Subcutaneous abdominal adipose tissue (tissue), 5 donors: Measurements from ENCODE around the gene NDUFA7.
"Not testable (repeated sequence)": the region's sequence is repeated elsewhere in the genome, so short reads cannot be mapped to it uniquely, and the experiment has no call there.

Source experiments
- H3K27ac ChIP-seq: one replicate; pipeline ENCODE4 v1.7.0; 2013; ENCODE audit warnings: low read depth, mild to moderate bottlenecking, inconsistent platforms, low read length, moderate library complexity
- H3K27me3 ChIP-seq, 5 donors: one replicate each; pipeline ENCODE4 v1.7.0; 2013; ENCODE audit warnings: low read length in 5 of 5, inconsistent platforms in 1 of 5; ENCODE audit not compliant: control insufficient read depth in 5 of 5, insufficient read depth in 4 of 5
- H3K36me3 ChIP-seq, 5 donors: one replicate each; pipeline ENCODE4 v1.7.0; 2013; ENCODE audit warnings: low read length in 5 of 5; ENCODE audit not compliant: control insufficient read depth in 5 of 5, insufficient read depth in 5 of 5
- H3K4me1 ChIP-seq, 5 donors: one replicate each; pipeline ENCODE4 v1.7.0; 2013; ENCODE audit warnings: low read length in 5 of 5, mild to moderate bottlenecking in 3 of 5, moderate library complexity in 1 of 5; ENCODE audit not compliant: control insufficient read depth in 5 of 5, insufficient read depth in 5 of 5
- H3K4me3 ChIP-seq, 5 donors: one replicate each; pipeline ENCODE4 v1.7.0; 2013; ENCODE audit warnings: low read length in 5 of 5, low read depth in 1 of 5
- H3K9ac ChIP-seq, 5 donors: one replicate each; pipeline ENCODE4 v1.7.0; 2013; ENCODE audit warnings: low read length in 5 of 5, mild to moderate bottlenecking in 4 of 5, moderate library complexity in 3 of 5
- H3K9me3 ChIP-seq, 5 donors: one replicate each; pipeline ENCODE4 v1.7.0; 2013; ENCODE audit warnings: low read length in 5 of 5; ENCODE audit not compliant: control insufficient read depth in 5 of 5
- donor health status: healthy.
- donor health status: healthy.
- donor health status: healthy.
- donor health status: healthy.
- donor health status: healthy.

NDUFA7 gene

GRCh38 chr19:8358948-8359347, 37.8 kb upstream of the NDUFA7 start:
- Histone ChIP-seq H3K36me3 (no peaks in the 10 kb centered on the region), H3K9ac (no peak overlapping the region), H3K4me3 (no peak overlapping the region), H3K9me3 (peaks cover 0 to 5% (median 0%) of the 10 kb centered on the region in 5 donors), H3K27ac (no peak overlapping the region), H3K4me1 (peaks cover 13 to 38% (median 29%) of the 10 kb centered on the region in 5 donors), H3K27me3 (no peaks in the 10 kb centered on the region)

GRCh38 chr19:8357007-8357521, 35.9 kb upstream of the NDUFA7 start:
- H3K27me3 ChIP-seq: no peaks in the 10 kb centered on the region
- H3K36me3 ChIP-seq: no peaks in the 10 kb centered on the region
- peaks cover 0 to 5% (median 0%) of the 10 kb centered on the region in 5 donors for H3K9me3 ChIP-seq
- H3K4me3 ChIP-seq: no peak overlapping the region
- no peak overlapping the region for H3K27ac ChIP-seq
- peaks cover 7 to 38% (median 27%) of the 10 kb centered on the region in 5 donors for H3K4me1 ChIP-seq
- no peak overlapping the region for H3K9ac ChIP-seq

GRCh38 chr19:8355631-8356402, 34.6 kb upstream of the NDUFA7 start:
- Histone ChIP-seq H3K36me3 (no peaks in the 10 kb centered on the region), H3K27ac (peak overlapping the region; percentile 51), H3K9me3 (peaks cover 0 to 5% (median 0%) of the 10 kb centered on the region in 5 donors)

GRCh38 chr19:8352845-8353244, 31.7 kb upstream of the NDUFA7 start:
- H3K27ac ChIP-seq: peak overlapping the region; percentile 29
- H3K9me3 ChIP-seq, H3K9ac ChIP-seq, H3K4me3 ChIP-seq, H3K36me3 ChIP-seq, H3K27me3 ChIP-seq: not testable (repeated sequence)
- H3K4me1 ChIP-seq: peaks cover 2 to 44% (median 28%) of the 10 kb centered on the region in 5 donors

More at GRCh38 chr19:8355631-8356402, 34.6 kb upstream of the NDUFA7 start:
- H3K9ac ChIP-seq: no peak overlapping the region
- H3K4me1 ChIP-seq: peaks cover 2 to 33% (median 21%) of the 10 kb centered on the region in 5 donors
- no peaks in the 10 kb centered on the region for H3K27me3 ChIP-seq
- H3K4me3 ChIP-seq: no peak overlapping the region

GRCh38 chr19:8352134-8352827, 31.1 kb upstream of the NDUFA7 start:
- H3K9ac ChIP-seq: peak overlapping the region in 1 of 5 donors; percentile 18
- peaks cover 0 to 5% (median 0%) of the 10 kb centered on the region in 5 donors for H3K9me3 ChIP-seq
- H3K27ac ChIP-seq: peak overlapping the region; percentile 29
- H3K27me3 ChIP-seq: no peaks in the 10 kb centered on the region
- no peaks in the 10 kb centered on the region for H3K36me3 ChIP-seq
- H3K4me1 ChIP-seq: peaks cover 2 to 48% (median 32%) of the 10 kb centered on the region in 5 donors
- no peak overlapping the region for H3K4me3 ChIP-seq

- not testable (repeated sequence) for H3K9ac ChIP-seq, H3K4me3 ChIP-seq, H3K36me3 ChIP-seq, H3K27me3 ChIP-seq, H3K27ac ChIP-seq, H3K9me3 ChIP-seq
- peaks cover 0 to 36% (median 26%) of the 10 kb centered on the region in 5 donors for H3K4me1 ChIP-seq
Observed at GRCh38 chr19:8349629-8350372, 28.6 kb upstream of the NDUFA7 start.

- Histone ChIP-seq H3K4me3 (peak overlapping the region; percentile 22 to 77 (median 32)), H3K4me1 (peaks cover 2 to 43% (median 34%) of the 10 kb centered on the region in 5 donors), H3K9me3 (no peaks in the 10 kb centered on the region), H3K27ac (no peak overlapping the region), H3K9ac (no peak overlapping the region), H3K27me3 (no peaks in the 10 kb centered on the region), H3K36me3 (no peaks in the 10 kb centered on the region)
Observed at GRCh38 chr19:8343483-8343844, 22.3 kb upstream of the NDUFA7 start.

- Histone ChIP-seq H3K4me3 (peak within 1 kb of the TSS; percentile 29 to 77 (median 72)), H3K36me3 (no peaks in the 10 kb centered on the region), H3K9me3 (no peaks in the 10 kb centered on the region), H3K4me1 (peaks cover 2 to 48% (median 32%) of the 10 kb centered on the region in 5 donors), H3K9ac (peak within 1 kb of the TSS in 4 of 5 donors; percentile 38 to 92 (median 80)), H3K27me3 (no peaks in the 10 kb centered on the region), H3K27ac (peak within 1 kb of the TSS; percentile 89)
Observed at GRCh38 chr19:8342684-8343482, 21.7 kb upstream of the NDUFA7 start, which contains the start of gene KANK3. Gene KANK3 (minus strand): TSS chr19:8343262. CDS start chr19:8337828, 5,434 bp downstream.

- H3K36me3 ChIP-seq: no peaks in the 10 kb centered on the region
- no peaks in the 10 kb centered on the region for H3K9me3 ChIP-seq
- peaks cover 2 to 48% (median 26%) of the 10 kb centered on the region in 5 donors for H3K4me1 ChIP-seq
- peak overlapping the region in 3 of 5 donors; percentile 61 to 92 (median 66) for H3K9ac ChIP-seq
- H3K4me3 ChIP-seq: peak overlapping the region in 4 of 5 donors; percentile 24 to 77 (median 72)
- peak overlapping the region; percentile 89 for H3K27ac ChIP-seq
- no peaks in the 10 kb centered on the region for H3K27me3 ChIP-seq
Observed at GRCh38 chr19:8342316-8342683, 21.1 kb upstream of the NDUFA7 start.
